Measurements from ENCODE around the gene FNDC3B. TPM values are rescaled to one million over a fixed set of nuclear protein-coding genes. Genes with fewer than 3 reads are reported as not detected.

FNDC3B gene
- total RNA-seq, 1 donor from 2014 or later: 71.3 TPM

GRCh38 chr3:172294223-172294806 lies 254.9 kb downstream of the FNDC3B start:
- no peak for TF ChIP-seq CTCF (IDR thresholded peaks at IDR 0.05; ENCODE audit: insufficient read depth, low read length, poor library complexity, severe bottlenecking)
- no peak overlapping the region for H3K4me3 ChIP-seq (ENCODE audit: low read depth, low read length)
- H3K36me3 ChIP-seq (ENCODE audit: control insufficient read depth, insufficient read depth, low read length): no peaks in the 10 kb centered on the region
- no peak for DNase-seq (ENCODE audit: low read depth)
- H3K27me3 ChIP-seq (ENCODE audit: control insufficient read depth, insufficient read depth, low read length): no peaks in the 10 kb centered on the region

GRCh38 chr3:172296248-172296974 lies 257.0 kb downstream of the FNDC3B start:
- Histone ChIP-seq H3K27me3 (ENCODE audit: control insufficient read depth, insufficient read depth, low read length) (no peaks in the 10 kb centered on the region), H3K4me3 (ENCODE audit: low read depth, low read length) (no peak overlapping the region), H3K36me3 (ENCODE audit: control insufficient read depth, insufficient read depth, low read length) (no peaks in the 10 kb centered on the region)
- no peak for DNase-seq (ENCODE audit: low read depth)
- no peak for TF ChIP-seq CTCF (IDR thresholded peaks at IDR 0.05; ENCODE audit: insufficient read depth, low read length, poor library complexity, severe bottlenecking)

- Histone ChIP-seq H3K4me3 (ENCODE audit: low read depth, low read length) (no peak overlapping the region), H3K36me3 (ENCODE audit: control insufficient read depth, insufficient read depth, low read length) (no peaks in the 10 kb centered on the region), H3K27me3 (ENCODE audit: control insufficient read depth, insufficient read depth, low read length) (no peaks in the 10 kb centered on the region)
- TF ChIP-seq CTCF (IDR thresholded peaks at IDR 0.05; ENCODE audit: insufficient read depth, low read length, poor library complexity, severe bottlenecking): no peak
- DNase-seq (ENCODE audit: low read depth): no peak
Observed at GRCh38 chr3:172296975-172297332, 257.6 kb downstream of the FNDC3B start.

GRCh38 chr3:172298247-172298646 lies 258.9 kb downstream of the FNDC3B start:
- Histone ChIP-seq H3K4me3 (ENCODE audit: low read depth, low read length) (no peak overlapping the region), H3K27me3 (ENCODE audit: control insufficient read depth, insufficient read depth, low read length) (no peaks in the 10 kb centered on the region), H3K36me3 (ENCODE audit: control insufficient read depth, insufficient read depth, low read length) (no peaks in the 10 kb centered on the region)
- no peak for DNase-seq (ENCODE audit: low read depth)
- no peak for TF ChIP-seq CTCF (IDR thresholded peaks at IDR 0.05; ENCODE audit: insufficient read depth, low read length, poor library complexity, severe bottlenecking)

- H3K36me3 ChIP-seq (ENCODE audit: control insufficient read depth, insufficient read depth, low read length): no peaks in the 10 kb centered on the region
- DNase-seq (ENCODE audit: low read depth): no peak
- TF ChIP-seq CTCF (IDR thresholded peaks at IDR 0.05; ENCODE audit: insufficient read depth, low read length, poor library complexity, severe bottlenecking): no peak
- H3K4me3 ChIP-seq (ENCODE audit: low read depth, low read length): no peak overlapping the region
- no peaks in the 10 kb centered on the region for H3K27me3 ChIP-seq (ENCODE audit: control insufficient read depth, insufficient read depth, low read length)
Observed at GRCh38 chr3:172300187-172300586, 260.8 kb downstream of the FNDC3B start.

GRCh38 chr3:172300862-172301261 lies 261.5 kb downstream of the FNDC3B start:
- Histone ChIP-seq H3K36me3 (ENCODE audit: control insufficient read depth, insufficient read depth, low read length) (no peaks in the 10 kb centered on the region), H3K27me3 (ENCODE audit: control insufficient read depth, insufficient read depth, low read length) (no peaks in the 10 kb centered on the region)
- TF ChIP-seq CTCF (IDR thresholded peaks at IDR 0.05; ENCODE audit: insufficient read depth, low read length, poor library complexity, severe bottlenecking): no peak

More at GRCh38 chr3:172300862-172301261, 261.5 kb downstream of the FNDC3B start:
- no peak for DNase-seq (ENCODE audit: low read depth)
- H3K4me3 ChIP-seq (ENCODE audit: low read depth, low read length): no peak overlapping the region

All from kidney epithelial cell (primary cell).